Heart right ventricle (tissue), 16 donors: Measurements from ENCODE around the gene PRMT7. TPM values are rescaled to one million over a fixed set of nuclear protein-coding genes. Genes with fewer than 3 reads are reported as not detected.

Experiments
- ATAC-seq, 8 donors: fragments of 200-7000 bp; cut with Tn5 transposase; one replicate each; pipeline ENCODE4 v1.9.1; 2020; ENCODE audit warnings: mild to moderate bottlenecking in 8 of 8, moderate library complexity in 8 of 8, moderate number of reproducible peaks in 1 of 8
- DNase-seq, 2 donors: peaks; one replicate each; pipeline ENCODE4 v3.0.0-alpha.2; 2020
- H3K27ac ChIP-seq, 10 donors: fragments of 200-600 bp; sonication (generic) in 2 of 10; one replicate each; pipeline versions ENCODE4 v1.5.0 to v1.8.0; 2020 to 2022; ENCODE audit warnings: mild to moderate bottlenecking in 3 of 10
- H3K27me3 ChIP-seq, 7 donors: fragments of 200-600 bp; one replicate each; pipeline ENCODE4 v1.8.0; 2021 to 2022; ENCODE audit warnings: mild to moderate bottlenecking in 2 of 7
- H3K36me3 ChIP-seq, 9 donors: fragments of 200-600 bp; sonication (generic) in 1 of 9; one replicate each; pipeline versions ENCODE4 v1.5.0 to v1.8.0; 2020 to 2022; ENCODE audit warnings: mild to moderate bottlenecking in 2 of 9
- H3K4me1 ChIP-seq, 9 donors: fragments of 200-600 bp; sonication (generic) in 1 of 9; one replicate each; pipeline versions ENCODE4 v1.5.0 to v1.8.0; 2020 to 2022; ENCODE audit warnings: mild to moderate bottlenecking in 4 of 9
- H3K4me3 ChIP-seq, 10 donors: fragments of 200-600 bp; sonication (generic) in 2 of 10; one replicate each; pipeline versions ENCODE4 v1.5.0 to v1.8.0; 2020 to 2022; ENCODE audit warnings: mild to moderate bottlenecking in 7 of 10, moderate library complexity in 2 of 10
- H3K9me3 ChIP-seq, 11 donors: fragments of 200-600 bp in 10 of 11; sonication (generic) in 2 of 11; one replicate each; pipeline versions ENCODE4 v1.5.0 to v1.8.0; 2013 to 2022; ENCODE audit warnings: mild to moderate bottlenecking in 2 of 11, control low read depth in 1 of 11, moderate library complexity in 1 of 11
- WGBS, 2 donors: extraction: QIAGEN DNeasy Blood & Tissue Kit; methylation state at CpG; one replicate each; pipeline ENCODE4 v1.1.7; 2013; ENCODE audit warnings: inconsistent platforms in 1 of 2; 5-methylcytosine and 5-hydroxymethylcytosine counted together
- intact Hi-C, 10 donors: fragments of 100-400 bp; cut with DNase I; formaldehyde crosslinking; loops; one replicate each; pipeline versions ENCODE4 v1.11.1 to v1.14.2; 2022
- polyA plus RNA-seq, 2 donors: library from polyadenylated mRNA; stranded (reverse); fragments of 200-250 nt; gene quantifications; one replicate each; pipeline ENCODE4 v1.2.3, GENCODE V29; 2013
- total RNA-seq, 10 donors: library from RNA; stranded (reverse); fragmentation: NEBNext Ultra II Directional in 3 of 10; extraction: Animal tissue kit (Norgen Biotek cat#: 25700) in 3 of 10; gene quantifications; one replicate each; pipeline versions ENCODE4 v1.2.1 to v1.2.4, GENCODE V29; 2021 to 2023
- TF ChIP-seq, protein P1 (sequence below), 9 donors: fragments of 200-600 bp; sonication (generic) in 2 of 9; IDR thresholded peaks; one replicate each; pipeline versions ENCODE4 v1.5.0 to v1.8.0; 2021 to 2022; ENCODE audit warnings: antibody characterized with exemption in 9 of 9, mild to moderate bottlenecking in 5 of 9, moderate library complexity in 1 of 9
- donor health status: Arrhythmogenic right ventricular cardiomyopathy.
- donor health status: ischemic (EF 13 %, LVEDD 7.1; RV severe dilation, severe dysfunction).
- donor health status: healthy with polysubstance abuse.
- donor health status: DM: no; HTN: yes; CAD: no.
- donor health status: DM: no; HTN: no; CAD: no.
- donor health status: ischemic (EF 25% LVEDD 6.9; RV normal size, moderate dysfunction).
- donor health status: ischemic (EF 25% LVEDD 5.7; RV mildly dilated, moderate dysfunction).
- donor health status: healthy.
- donor health status: DM: yes; HTN: yes; CAD: no.
- donor health status: Ischemic cardiomyopathy.
- donor health status: ischemic (EF 35%, LVEDD 5.7; RV mildly dilated, moderate dysfunction).
- donor health status: nonischemic (EF 11% LVEDD 7.7; RV severe dilation, severe dysfunction).
- donor health status: DM: yes; HTN: yes; CAD: no.
- donor health status: PGD.
- donor health status: ischemic (EF 29% LVEDD 5.4; RV normal size, mild dysfunction).
- donor health status: nonischemic (EF 23%, LVEDD 6.1; RV moderate dilation, normal function).

PRMT7 gene
- total and polyA plus RNA-seq, 12 donors: 18.1 to 57.8 (median 30.7) TPM

DNA sequence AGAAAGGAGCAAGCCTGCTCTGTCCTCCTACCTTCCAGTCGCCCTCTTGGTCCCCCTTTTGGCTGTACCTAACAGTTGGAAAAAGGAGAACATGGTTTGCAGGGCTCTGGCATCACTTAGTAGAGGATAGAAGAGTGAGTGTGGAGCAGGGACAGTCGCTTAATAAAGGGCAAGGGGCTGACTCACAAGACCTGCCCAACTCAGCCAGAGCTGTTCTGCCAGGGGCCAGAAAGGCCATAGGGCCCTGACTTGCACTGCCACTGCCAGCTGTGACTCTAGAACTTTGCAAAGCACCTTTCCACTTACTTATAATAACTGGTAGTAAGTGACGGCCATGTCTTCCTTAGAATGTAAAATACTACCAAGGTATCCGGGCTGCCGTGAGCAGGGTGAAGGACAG lies 13.5 kb downstream of the PRMT7 start:
- TF ChIP-seq, protein P1, sequence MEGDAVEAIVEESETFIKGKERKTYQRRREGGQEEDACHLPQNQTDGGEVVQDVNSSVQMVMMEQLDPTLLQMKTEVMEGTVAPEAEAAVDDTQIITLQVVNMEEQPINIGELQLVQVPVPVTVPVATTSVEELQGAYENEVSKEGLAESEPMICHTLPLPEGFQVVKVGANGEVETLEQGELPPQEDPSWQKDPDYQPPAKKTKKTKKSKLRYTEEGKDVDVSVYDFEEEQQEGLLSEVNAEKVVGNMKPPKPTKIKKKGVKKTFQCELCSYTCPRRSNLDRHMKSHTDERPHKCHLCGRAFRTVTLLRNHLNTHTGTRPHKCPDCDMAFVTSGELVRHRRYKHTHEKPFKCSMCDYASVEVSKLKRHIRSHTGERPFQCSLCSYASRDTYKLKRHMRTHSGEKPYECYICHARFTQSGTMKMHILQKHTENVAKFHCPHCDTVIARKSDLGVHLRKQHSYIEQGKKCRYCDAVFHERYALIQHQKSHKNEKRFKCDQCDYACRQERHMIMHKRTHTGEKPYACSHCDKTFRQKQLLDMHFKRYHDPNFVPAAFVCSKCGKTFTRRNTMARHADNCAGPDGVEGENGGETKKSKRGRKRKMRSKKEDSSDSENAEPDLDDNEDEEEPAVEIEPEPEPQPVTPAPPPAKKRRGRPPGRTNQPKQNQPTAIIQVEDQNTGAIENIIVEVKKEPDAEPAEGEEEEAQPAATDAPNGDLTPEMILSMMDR (IDR thresholded peaks at IDR 0.05): no peak
- Histone ChIP-seq H3K36me3 (peaks cover 0 to 88% (median 23%) of the 10 kb centered on the region in 9 donors), H3K27me3 (no peaks in the 10 kb centered on the region), H3K9me3 (no peaks in the 10 kb centered on the region), H3K4me3 (no peak overlapping the region), H3K27ac (no peak overlapping the region), H3K4me1 (peaks cover 0 to 8% (median 0%) of the 10 kb centered on the region in 9 donors)
- intact Hi-C loops: no loop called here
- ATAC-seq: no peak
- DNase-seq: no peak
- 92 to 93% methylated on average over 5 of the region's 5 CpGs for WGBS, 2 donors

DNA sequence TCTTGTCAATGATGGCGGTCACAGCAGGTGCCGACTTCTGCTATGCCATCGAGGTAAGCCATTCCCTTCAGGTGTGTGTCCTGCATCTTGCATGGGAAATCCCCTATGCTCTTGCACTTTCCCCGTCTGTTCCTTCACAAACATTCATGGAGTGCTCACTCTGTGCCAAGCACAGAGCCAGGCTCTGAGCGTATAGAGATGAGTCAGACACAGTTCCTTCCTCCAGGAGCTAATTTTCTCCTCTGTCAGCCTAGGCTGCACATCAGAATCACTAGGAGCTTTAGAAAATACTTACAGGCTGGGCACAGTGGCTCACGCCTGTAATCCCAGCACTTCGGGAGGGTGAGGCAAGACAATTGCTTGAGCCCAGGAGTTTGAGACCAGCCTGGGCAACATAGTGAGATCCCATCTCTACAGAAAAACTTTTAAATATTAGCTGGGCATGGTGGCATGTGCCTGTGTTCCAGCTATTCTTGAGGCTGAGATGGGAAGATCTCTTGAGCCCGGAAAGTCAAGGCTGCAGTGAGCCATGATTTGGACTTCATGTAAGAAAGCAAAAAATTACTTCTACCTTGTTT lies 14.1 kb downstream of the PRMT7 start:
- TF ChIP-seq, protein P1 (IDR thresholded peaks at IDR 0.05): no peak
- Histone ChIP-seq H3K4me3 (no peak overlapping the region), H3K9me3 (no peaks in the 10 kb centered on the region), H3K27ac (no peak overlapping the region), H3K4me1 (peaks cover 0 to 8% (median 0%) of the 10 kb centered on the region in 9 donors), H3K27me3 (no peaks in the 10 kb centered on the region), H3K36me3 (peaks cover 0 to 88% (median 19%) of the 10 kb centered on the region in 9 donors)
- intact Hi-C loops: loop anchor here in 5 of 10 donors (5.0 kb wide), 2 partner anchors 63 to 83 kb away; partner anchors contain the start of gene SLC7A6 (in 1 of the 5)
- WGBS, 2 donors: 90 to 92% methylated on average over 8 of the region's 8 CpGs
- ATAC-seq: no peak
- no peak for DNase-seq

DNA sequence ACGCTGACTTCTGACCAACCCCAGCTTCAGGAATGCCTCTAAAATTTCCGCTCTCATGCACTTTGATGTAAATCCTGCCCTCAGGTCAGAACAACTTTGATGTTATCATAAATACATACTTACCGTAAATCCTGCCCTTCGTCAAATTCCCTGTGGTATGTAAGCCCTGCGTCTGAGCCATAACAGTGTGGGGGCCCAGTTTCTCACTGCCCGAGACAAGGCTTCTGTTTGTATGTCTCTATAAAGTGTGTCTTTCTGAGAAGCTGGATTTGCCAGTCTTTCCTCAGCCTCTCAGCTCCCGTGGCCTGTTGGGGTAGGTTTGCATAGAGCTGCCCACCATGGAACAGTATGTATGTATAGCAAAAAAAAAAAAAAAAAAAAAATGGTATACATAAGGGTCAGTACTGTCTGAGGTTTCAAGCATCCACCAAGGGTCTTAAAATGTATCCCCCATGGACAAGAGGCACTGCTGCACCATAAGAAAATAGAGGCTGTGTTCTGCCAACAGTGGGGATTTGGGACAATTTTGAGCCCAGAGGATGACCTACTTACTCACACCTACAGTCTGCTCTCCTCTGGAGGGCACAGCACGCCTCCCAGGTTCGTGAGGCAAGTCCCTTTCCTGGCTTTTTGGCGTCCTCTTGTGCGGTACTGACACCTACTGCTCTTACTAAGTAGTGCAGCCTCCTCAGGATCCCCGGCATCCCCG lies 17.5 kb downstream of the PRMT7 start:
- Histone ChIP-seq H3K9me3 (no peaks in the 10 kb centered on the region), H3K4me3 (no peak overlapping the region), H3K4me1 (peaks cover 0 to 29% (median 18%) of the 10 kb centered on the region in 9 donors), H3K27me3 (no peaks in the 10 kb centered on the region), H3K27ac (no peak overlapping the region), H3K36me3 (peaks cover 0 to 78% (median 8%) of the 10 kb centered on the region in 9 donors)
- TF ChIP-seq, protein P1 (IDR thresholded peaks at IDR 0.05): peak; percentile 80 to 96 (median 93)
- peak; percentile 85 to 95 (median 90) for ATAC-seq
- DNase-seq: peak; percentile 64 to 72
- WGBS, 2 donors: 35 to 40% methylated on average over 13 of the region's 13 CpGs
- intact Hi-C loops: loop anchor here (1.0 to 5.0 kb wide), 8 partner anchors 65 to 89 kb away; partner anchors contain the start of gene SLC7A6 (in 1 of the 10)

DNA sequence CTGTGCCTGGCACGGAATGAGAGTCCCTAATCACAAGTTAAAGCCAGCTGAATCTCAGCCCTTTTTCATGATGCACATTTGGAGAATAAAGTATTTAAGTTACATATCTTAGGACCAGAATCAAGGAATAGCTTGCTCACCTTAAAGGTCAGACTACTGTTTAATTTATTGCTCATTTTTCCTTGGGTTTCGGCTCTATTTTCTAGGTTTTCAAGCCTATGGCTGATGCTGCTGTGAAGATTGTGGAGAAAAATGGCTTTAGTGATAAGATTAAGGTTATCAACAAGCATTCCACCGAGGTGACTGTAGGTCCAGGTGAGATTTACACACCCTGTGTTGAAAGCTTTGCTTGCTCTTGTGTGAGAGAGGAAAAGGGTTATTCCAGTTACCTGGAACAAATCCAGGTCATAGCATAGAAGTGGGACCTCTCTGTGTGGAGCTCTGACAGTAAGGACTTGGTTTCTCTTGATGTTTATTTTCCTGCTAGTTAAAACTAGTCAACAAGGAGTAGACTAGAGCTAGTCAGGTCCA lies 18.1 kb downstream of the PRMT7 start:
- no peak overlapping the region for H3K4me3 ChIP-seq
- no peaks in the 10 kb centered on the region for H3K27me3 ChIP-seq
- TF ChIP-seq, protein P1 (IDR thresholded peaks at IDR 0.05): peak in 2 of 9 donors; percentile 4 to 49
- 37 to 40% methylated on average over 3 of the region's 3 CpGs for WGBS, 2 donors
- DNase-seq: no peak
- no peak overlapping the region for H3K27ac ChIP-seq
- no peak for ATAC-seq
- intact Hi-C loops: loop anchor here (1.0 to 5.0 kb wide), 8 partner anchors 66 to 90 kb away; partner anchors contain the start of gene SLC7A6 (in 1 of the 10)
- H3K4me1 ChIP-seq: peaks cover 0 to 30% (median 18%) of the 10 kb centered on the region in 9 donors
- H3K36me3 ChIP-seq: peaks cover 0 to 73% (median 8%) of the 10 kb centered on the region in 9 donors
- no peaks in the 10 kb centered on the region for H3K9me3 ChIP-seq
